Peyer's patch (tissue), 4 donors: ENCODE results near the gene EYA2.

Source experiments
- CTCF ChIP-seq, 6 experiments: fragments of 450-650 bp in 4 of 6; fragments of 200-600 bp in 2 of 6; sonication (generic) in 1 of 6; IDR thresholded peaks; one replicate each; pipeline ENCODE4 v1.5.1; 2017 to 2019; ENCODE audit warnings: antibody characterized with exemption in 6 of 6, mild to moderate bottlenecking in 3 of 6, moderate library complexity in 1 of 6
- POLR2A ChIP-seq, 2 donors: fragments of 450-650 bp; IDR thresholded peaks; one replicate each; pipeline ENCODE4 v1.5.1; 2017; ENCODE audit warnings: antibody characterized with exemption in 2 of 2, mild to moderate bottlenecking in 2 of 2, moderate library complexity in 2 of 2

- TF ChIP-seq CTCF (IDR thresholded peaks at IDR 0.05) (no peak), POLR2A (IDR thresholded peaks at IDR 0.05) (no peak)
Observed at GRCh38 chr20:47067776-47068175, 173.1 kb downstream of the EYA2 start.
